GM18508 (cell line): ENCODE results near the gene LAMTOR4.

Experiments used
- ATAC-seq: cut with Tn5 transposase; IDR thresholded peaks from one replicate; pipeline ENCODE4 v1.9.1; 2021; ENCODE audit warnings: moderate number of reproducible peaks; ENCODE audit not compliant: insufficient read depth, unreplicated experiment

Gene LAMTOR4

GRCh38 chr7:100152937-100153666, 4.4 kb downstream of the LAMTOR4 start:
- ATAC-seq, result no peak

GRCh38 chr7:100153708-100154535, 5.2 kb downstream of the LAMTOR4 start:
- ATAC-seq, result no peak

- no peak for ATAC-seq
Measured at GRCh38 chr7:100154651-100155491, 6.2 kb downstream of the LAMTOR4 start.

- ATAC-seq, result no peak
Measured at GRCh38 chr7:100155553-100156317, 7.0 kb downstream of the LAMTOR4 start.

- no peak for ATAC-seq
Measured at GRCh38 chr7:100156331-100157068, 7.8 kb downstream of the LAMTOR4 start.

- ATAC-seq, result no peak
Measured at GRCh38 chr7:100157069-100157333, 8.3 kb downstream of the LAMTOR4 start.

DNA sequence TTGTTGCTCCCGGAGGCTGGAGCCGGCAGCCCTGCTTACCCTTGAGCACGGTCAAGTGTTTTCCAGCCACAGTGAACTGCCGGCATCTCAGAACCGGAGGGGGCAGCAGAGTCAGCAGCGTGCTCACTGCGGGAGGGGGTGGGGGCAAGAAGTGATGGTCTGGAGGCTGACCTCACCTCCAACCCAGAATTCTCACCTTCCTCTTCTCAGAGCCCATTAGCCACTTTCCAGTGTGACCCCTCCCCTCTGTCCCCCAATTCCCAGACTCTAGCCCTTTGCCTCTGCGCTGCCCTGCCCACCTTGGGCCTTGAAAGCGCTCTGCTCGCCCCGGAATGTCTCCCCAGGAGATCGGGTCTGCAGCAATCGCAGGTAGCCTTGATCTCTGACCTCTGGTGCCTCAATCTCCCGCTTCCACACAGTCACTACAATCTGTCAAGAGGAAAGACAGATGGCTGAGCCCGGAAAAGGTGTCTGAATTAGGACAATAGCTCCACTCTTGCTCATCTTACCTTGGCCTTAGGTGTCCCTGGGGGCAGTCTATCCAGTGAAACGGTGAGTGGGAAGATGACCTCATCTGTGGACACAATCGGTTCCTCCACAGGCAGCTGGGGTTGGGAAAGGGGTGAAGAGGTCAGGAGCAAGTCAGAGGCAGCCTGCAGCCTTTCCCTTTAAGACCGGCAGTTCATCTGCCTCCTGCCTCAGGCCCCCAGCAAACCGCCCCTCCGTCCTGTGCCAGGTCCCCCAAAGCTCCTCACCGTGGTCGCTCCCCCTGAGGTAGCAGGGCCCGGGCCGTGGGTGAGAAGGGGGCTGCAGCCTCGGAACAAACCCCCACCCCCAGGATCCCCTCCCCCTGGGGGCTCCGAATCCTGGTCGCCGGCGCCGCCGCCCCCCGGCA, 8.9 kb downstream of the LAMTOR4 start:
- no peak for ATAC-seq

- no peak for ATAC-seq
Measured at GRCh38 chr7:100158229-100159098, 9.7 kb downstream of the LAMTOR4 start, which contains the start of gene TRAPPC14. Gene TRAPPC14, minus strand, starts transcription at chr7:100158723. Its CDS starts 224 bp downstream, at chr7:100158499.

DNA sequence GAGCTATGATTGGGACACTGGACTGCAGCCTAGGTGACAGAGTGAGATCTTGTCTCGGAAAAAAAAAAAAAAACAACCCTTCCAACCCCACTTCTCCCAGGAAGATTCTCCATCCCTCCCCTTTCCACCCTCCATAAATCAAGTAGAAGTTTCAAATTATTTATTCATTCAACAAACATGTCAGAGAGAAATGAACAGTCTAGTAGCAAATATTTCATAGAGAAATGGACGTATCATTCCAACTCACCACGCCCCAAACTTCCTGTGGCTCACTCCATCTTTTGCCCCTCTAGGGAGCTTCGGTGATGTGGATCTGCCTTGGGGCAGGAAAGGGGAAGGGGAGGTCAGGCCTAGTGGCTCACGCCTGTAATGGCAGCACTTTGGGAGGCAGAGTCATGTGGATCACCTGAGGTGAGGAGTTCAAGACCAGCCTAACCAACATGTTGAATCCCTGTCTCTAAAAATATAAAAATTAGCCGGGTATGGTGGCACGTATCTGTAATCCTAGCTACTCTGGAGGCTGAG, 10.4 kb downstream of the LAMTOR4 start:
- ATAC-seq, result no peak

GRCh38 chr7:100160067-100160466, 11.3 kb downstream of the LAMTOR4 start:
- ATAC-seq, result no peak

GRCh38 chr7:100163006-100163531, 14.4 kb downstream of the LAMTOR4 start:
- no peak for ATAC-seq

DNA sequence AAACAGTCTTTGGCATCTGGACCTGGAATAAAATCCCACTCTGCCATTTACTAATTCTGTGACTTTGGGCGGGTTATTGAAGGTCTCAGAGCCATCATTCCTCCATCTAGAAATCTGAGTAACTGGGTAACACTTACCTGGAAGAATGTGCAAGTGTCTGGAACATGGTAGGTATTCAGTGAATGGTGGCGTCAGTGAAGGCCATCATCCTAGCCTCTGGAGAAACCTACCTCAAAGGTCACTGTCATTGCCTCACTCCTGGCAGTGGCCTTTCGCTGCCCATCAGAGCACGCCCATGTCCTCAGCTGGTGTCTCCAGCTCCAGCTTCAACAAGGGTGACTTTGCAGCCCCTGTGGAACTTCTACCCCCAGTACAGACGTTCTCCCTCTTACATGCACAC, 15.2 kb downstream of the LAMTOR4 start:
- ATAC-seq, result no peak

DNA sequence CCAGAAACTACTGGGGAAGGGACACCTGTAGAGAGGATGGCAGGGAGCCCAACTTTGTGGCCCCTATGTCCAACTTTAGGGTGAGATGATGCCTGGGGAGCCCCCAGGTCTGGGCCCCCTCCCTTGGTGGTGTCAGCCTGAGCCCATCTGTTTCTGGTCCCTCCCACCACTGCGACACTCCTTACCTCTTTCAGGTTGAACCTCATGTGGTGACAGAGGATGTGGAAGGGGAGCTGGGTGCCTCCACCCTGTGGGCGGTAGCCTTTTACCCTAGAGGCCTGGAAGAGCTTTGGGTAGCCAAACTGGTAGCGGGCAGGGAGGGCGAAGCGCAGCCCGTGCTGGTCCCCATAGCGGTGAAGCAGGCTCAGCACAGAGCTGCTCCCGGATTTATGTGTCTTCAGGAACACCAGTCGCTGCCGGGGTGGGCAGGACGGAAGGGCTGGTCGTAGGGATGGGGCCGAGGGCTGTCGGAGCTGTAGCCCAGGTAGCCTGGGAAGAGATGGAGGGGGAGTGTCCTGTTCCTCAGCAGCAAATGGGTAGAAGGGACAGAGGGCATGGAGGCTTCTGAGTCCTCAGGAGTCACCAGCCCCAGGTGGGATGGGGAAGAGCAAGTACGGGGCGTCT, 17.7 kb downstream of the LAMTOR4 start:
- ATAC-seq, result no peak

- ATAC-seq, result no peak
Measured at GRCh38 chr7:100166970-100167911, 18.5 kb downstream of the LAMTOR4 start.

GRCh38 chr7:100167912-100168323, 19.2 kb downstream of the LAMTOR4 start:
- ATAC-seq, result no peak
